Right kidney (tissue), 1 donor: ENCODE measurements around the gene KCNAB2.
"Not testable (repeated sequence)": the region's sequence is repeated elsewhere in the genome, so short reads cannot be mapped to it uniquely, and the experiment has no call there.

Experiments
- DNase-seq: peaks from one replicate; pipeline ENCODE4 v3.0.0-alpha.2; 2016

The KCNAB2 gene

GRCh38 chr1:6054596-6054995 is 8.9 kb downstream of the KCNAB2 start:
- no peak for DNase-seq

GRCh38 chr1:6056572-6056948 is 10.9 kb downstream of the KCNAB2 start:
- no peak for DNase-seq

GRCh38 chr1:6057170-6057845 is 11.6 kb downstream of the KCNAB2 start:
- DNase-seq = no peak

GRCh38 chr1:6059866-6060265 is 14.2 kb downstream of the KCNAB2 start:
- no peak for DNase-seq

GRCh38 chr1:6062670-6063069 is 17.0 kb downstream of the KCNAB2 start:
- DNase-seq = no peak

- DNase-seq = not testable (repeated sequence)
Observed at GRCh38 chr1:6063532-6064053, 17.9 kb downstream of the KCNAB2 start.

- DNase-seq = no peak
Observed at GRCh38 chr1:6065093-6065858, 19.6 kb downstream of the KCNAB2 start.

- DNase-seq = no peak
Observed at GRCh38 chr1:6066680-6067079, 21.0 kb downstream of the KCNAB2 start.

- DNase-seq = no peak
Observed at GRCh38 chr1:6068073-6068472, 22.4 kb downstream of the KCNAB2 start.

GRCh38 chr1:6068932-6069331 is 23.2 kb downstream of the KCNAB2 start:
- no peak for DNase-seq

GRCh38 chr1:6069573-6069972 is 23.9 kb downstream of the KCNAB2 start:
- no peak for DNase-seq

- DNase-seq = no peak
Observed at GRCh38 chr1:6070450-6070974, 24.8 kb downstream of the KCNAB2 start.

GRCh38 chr1:6071219-6071618 is 25.5 kb downstream of the KCNAB2 start:
- no peak for DNase-seq

- DNase-seq = no peak
Observed at GRCh38 chr1:6072774-6073479, 27.2 kb downstream of the KCNAB2 start.

GRCh38 chr1:6073480-6074053 is 27.9 kb downstream of the KCNAB2 start:
- no peak for DNase-seq

- no peak for DNase-seq
Observed at GRCh38 chr1:6074192-6074901, 28.7 kb downstream of the KCNAB2 start.

- no peak for DNase-seq
Observed at GRCh38 chr1:6075748-6076147, 30.1 kb downstream of the KCNAB2 start.

- DNase-seq = not testable (repeated sequence)
Observed at GRCh38 chr1:6077061-6077460, 31.4 kb downstream of the KCNAB2 start.

- DNase-seq = no peak
Observed at GRCh38 chr1:6077506-6077905, 31.8 kb downstream of the KCNAB2 start.

- DNase-seq = no peak
Observed at GRCh38 chr1:6077919-6078318, 32.2 kb downstream of the KCNAB2 start.

GRCh38 chr1:6080469-6080868 is 34.8 kb downstream of the KCNAB2 start:
- DNase-seq = no peak

GRCh38 chr1:6081901-6082300 is 36.2 kb downstream of the KCNAB2 start:
- DNase-seq = no peak
